CD14-positive monocyte (primary cell): Measurements from ENCODE around the gene AP2A1. TPM values are rescaled to one million over a fixed set of nuclear protein-coding genes. Genes with fewer than 3 reads are reported as not detected.

ENCODE experiments used
- DNase-seq, 3 donors: peaks; one replicate each; pipeline ENCODE4 v3.0.0-alpha.2; 2011 to 2022
- H2AFZ ChIP-seq: 2 replicates; pipeline ENCODE4 v1.6.0; 2012; ENCODE audit warnings: mild to moderate bottlenecking, low read depth, low read length, inconsistent platforms; ENCODE audit not compliant: insufficient read depth, poor library complexity, severe bottlenecking
- H3K27ac ChIP-seq, 2 donors: 1 replicate in 1 of 2; 2 replicates in 1 of 2; pipeline ENCODE4 v1.5.1; 2012 to 2013; ENCODE audit warnings: low read length in 2 of 2, control low read depth in 1 of 2, inconsistent platforms in 1 of 2, low read depth in 1 of 2, mild to moderate bottlenecking in 1 of 2
- H3K27me3 ChIP-seq, 2 donors: one replicate each; pipeline versions ENCODE4 v1.6.0 to v1.6.1; 2011 to 2013; ENCODE audit warnings: low read length in 2 of 2; ENCODE audit not compliant: control insufficient read depth in 2 of 2, insufficient read depth in 2 of 2
- H3K36me3 ChIP-seq, 2 donors: replicated peaks in 1 of 2; 1 replicate in 1 of 2; 2 replicates in 1 of 2; pipeline versions ENCODE4 v1.5.1 to v1.6.1; 2012 to 2013; ENCODE audit warnings: low read length in 2 of 2, control low read depth in 1 of 2, inconsistent platforms in 1 of 2, mild to moderate bottlenecking in 1 of 2; ENCODE audit not compliant: insufficient read depth in 2 of 2, control insufficient read depth in 1 of 2
- H3K4me1 ChIP-seq, 2 donors: 1 replicate in 1 of 2; 2 replicates in 1 of 2; pipeline versions ENCODE4 v1.5.1 to v1.6.1; 2012 to 2013; ENCODE audit warnings: low read length in 2 of 2, control low read depth in 1 of 2, inconsistent platforms in 1 of 2, mild to moderate bottlenecking in 1 of 2, moderate library complexity in 1 of 2; ENCODE audit not compliant: insufficient read depth in 2 of 2, control insufficient read depth in 1 of 2
- H3K4me2 ChIP-seq: replicated peaks from 2 replicates; pipeline ENCODE3; 2012; ENCODE audit warnings: low read length, moderate library complexity, mild to moderate bottlenecking; ENCODE audit not compliant: poor library complexity, severe bottlenecking; ENCODE audit errors: extremely low read depth
- H3K4me3 ChIP-seq, 3 experiments: fragments of 200-600 bp in 1 of 3; sonication (generic) in 1 of 3; replicated peaks in 1 of 3; 1 replicate in 2 of 3; 2 replicates in 1 of 3; pipeline ENCODE4 v1.5.1; 2011 to 2013; ENCODE audit warnings: low read length in 3 of 3, mild to moderate bottlenecking in 3 of 3, control low read depth in 2 of 3, low read depth in 2 of 3, inconsistent platforms in 1 of 3, moderate library complexity in 1 of 3
- H3K79me2 ChIP-seq: 2 replicates; pipeline ENCODE4 v1.6.0; 2012; ENCODE audit warnings: mild to moderate bottlenecking, control low read depth, inconsistent platforms, low read length, moderate library complexity; ENCODE audit not compliant: insufficient read depth
- H3K9ac ChIP-seq: 2 replicates; pipeline ENCODE4 v1.6.0; 2017; ENCODE audit warnings: low read length, mild to moderate bottlenecking; ENCODE audit not compliant: insufficient read depth, poor library complexity, severe bottlenecking
- H3K9me3 ChIP-seq, 2 donors: replicated peaks in 1 of 2; 1 replicate in 1 of 2; 2 replicates in 1 of 2; pipeline versions ENCODE4 v1.5.1 to v1.6.1; 2012 to 2013; ENCODE audit warnings: low read length in 2 of 2, control low read depth in 1 of 2; ENCODE audit not compliant: control insufficient read depth in 1 of 2, insufficient read depth in 1 of 2
- H4K20me1 ChIP-seq: 2 replicates; pipeline ENCODE4 v1.6.0; 2012; ENCODE audit warnings: mild to moderate bottlenecking, low read length, control low read depth, moderate library complexity; ENCODE audit not compliant: insufficient read depth
- H3K27ac Mint-ChIP-seq, 7 donors: one replicate each; pipeline ENCODE4 v1.8.0; 2020; ENCODE audit warnings: mild to moderate bottlenecking in 7 of 7, mixed read lengths in 7 of 7, moderate library complexity in 6 of 7, inconsistent platforms in 2 of 7
- H3K27me3 Mint-ChIP-seq, 3 donors: one replicate each; pipeline ENCODE4 v1.8.0; 2021 to 2022; ENCODE audit warnings: low read depth in 3 of 3, mild to moderate bottlenecking in 3 of 3, mixed read lengths in 3 of 3, moderate library complexity in 3 of 3, inconsistent platforms in 1 of 3
- H3K36me3 Mint-ChIP-seq, 2 donors: one replicate each; pipeline ENCODE4 v1.8.0; 2020; ENCODE audit warnings: mixed read lengths in 2 of 2, inconsistent platforms in 1 of 2, mild to moderate bottlenecking in 1 of 2
- H3K4me1 Mint-ChIP-seq: one replicate; pipeline ENCODE4 v1.8.0; 2020; ENCODE audit warnings: mild to moderate bottlenecking, mixed read lengths
- H3K4me3 Mint-ChIP-seq, 2 donors: one replicate each; pipeline ENCODE4 v1.8.0; 2020; ENCODE audit warnings: mild to moderate bottlenecking in 2 of 2, mixed read lengths in 2 of 2, moderate library complexity in 1 of 2
- H3K9me3 Mint-ChIP-seq, 7 donors: one replicate each; pipeline ENCODE4 v1.8.0; 2020 to 2022; ENCODE audit warnings: mixed read lengths in 7 of 7, mild to moderate bottlenecking in 6 of 7, moderate library complexity in 6 of 7, inconsistent platforms in 2 of 7
- CTCF ChIP-seq: fragments of 200-600 bp; IDR thresholded peaks from one replicate; pipeline ENCODE4 v1.8.0; 2022; ENCODE audit warnings: antibody characterized with exemption, mild to moderate bottlenecking
- WGBS: methylation state at CpG from one replicate; pipeline ENCODE4 v1.1.5; 2013; ENCODE audit warnings: missing lambda C conversion rate; ENCODE audit not compliant: insufficient coverage; 5-methylcytosine and 5-hydroxymethylcytosine counted together
- intact Hi-C, 2 donors: fragments of 100-400 bp; cut with micrococcal nuclease; formaldehyde crosslinking; loops; one replicate each; pipeline versions ENCODE4 v1.15.0 to v1.15.1; 2023
- polyA plus RNA-seq, 3 donors: library from polyadenylated mRNA; depleted of rRNA in 1 of 3; unstranded in 2 of 3; stranded (reverse) in 1 of 3; fragments of 300-500 nt in 2 of 3; fragments of >200 nt in 1 of 3; fragmentation: Illumina TruSeq in 2 of 3; gene quantifications; 1 replicate in 2 of 3; 2 replicates in 1 of 3; pipeline ENCODE4 v1.2.3, GENCODE V29; 2012 to 2021

AP2A1 gene
- polyA plus RNA-seq, 3 donors = 12.1 to 117 (median 15.1) TPM

GRCh38 chr19:49812997-49813861 is 46.4 kb downstream of the AP2A1 start, which contains the start of gene FUZ:
Gene FUZ, minus strand, starts transcription at chr19:49813292. Its CDS starts 186 bp downstream, at chr19:49813106.
- TF ChIP-seq CTCF = no peak
- DNase-seq = peak; percentile 98 to 99 (median 99)
- no peaks in the 10 kb centered on the region for H3K9me3 ChIP-seq

GRCh38 chr19:49814010-49814409 is 47.2 kb downstream of the AP2A1 start:
- Histone ChIP-seq H3K9ac (no peak overlapping the region), H2AFZ (no peak overlapping the region), H3K79me2 (peaks cover 8% of the 10 kb centered on the region), H3K27ac (peak overlapping the region in 1 of 2 donors; percentile 86), H3K27me3 (no peaks in the 10 kb centered on the region), H3K4me3 (peak overlapping the region in 1 of 3 experiments; percentile 84), H3K4me1 (peaks cover 34 to 41% of the 10 kb centered on the region in 2 donors), H3K9me3 (no peaks in the 10 kb centered on the region), H3K36me3 (no peaks in the 10 kb centered on the region), H4K20me1 (peaks cover 6% of the 10 kb centered on the region), H3K4me2 (peak overlapping the region; percentile 83)
- Mint-ChIP-seq H3K27me3 (peaks cover 0 to 8% (median 4%) of the 10 kb centered on the region in 3 donors), H3K27ac (peak overlapping the region in 6 of 7 donors; percentile 75 to 98 (median 94)), H3K4me3 (no peak overlapping the region), H3K9me3 (no peaks in the 10 kb centered on the region), H3K36me3 (peaks cover 0 to 2% of the 10 kb centered on the region in 2 donors), H3K4me1 (peaks cover 28% of the 10 kb centered on the region)
- WGBS = no CpG with 5 or more reads among the region's 1 CpG
- intact Hi-C loops = loop anchor here in 1 of 2 donors (5.0 kb wide), 1 partner anchor 53 kb away; the partner anchor contains the start of gene PNKP
- no peak for DNase-seq
- no peak for TF ChIP-seq CTCF

More at GRCh38 chr19:49812997-49813861, 46.4 kb downstream of the AP2A1 start, which contains the start of gene FUZ:
- intact Hi-C loops = loop anchor here (2.0 to 5.0 kb wide), 2 partner anchors 54 to 64 kb away; partner anchors contain the start of genes AKT1S1 (in 1 of the 2), PNKP (in 1 of the 2) and TBC1D17 (in 1 of the 2)
- Histone ChIP-seq H3K27me3 (no peaks in the 10 kb centered on the region), H3K9ac (peak within 1 kb of the TSS; percentile 59), H3K4me1 (peaks cover 32 to 42% of the 10 kb centered on the region in 2 donors), H4K20me1 (peaks cover 4% of the 10 kb centered on the region), H2AFZ (peak within 1 kb of the TSS; percentile 88), H3K27ac (peak within 1 kb of the TSS; percentile 58 to 86), H3K4me3 (peak within 1 kb of the TSS; percentile 69 to 95 (median 84)), H3K36me3 (no peaks in the 10 kb centered on the region), H3K79me2 (peaks cover under 1% of the 10 kb centered on the region), H3K4me2 (peak within 1 kb of the TSS; percentile 83)
- WGBS = 2% methylated on average over 12 of the region's 45 CpGs
- Mint-ChIP-seq H3K27me3 (peaks cover 0 to 8% (median 4%) of the 10 kb centered on the region in 3 donors), H3K9me3 (no peaks in the 10 kb centered on the region), H3K27ac (peak within 1 kb of the TSS; percentile 87 to 98 (median 98)), H3K36me3 (peaks cover 0 to 2% of the 10 kb centered on the region in 2 donors), H3K4me3 (peak within 1 kb of the TSS; percentile 88 to 95), H3K4me1 (peaks cover 32% of the 10 kb centered on the region)
